HG02943 (cell line): ENCODE results near the gene ROCK1.
A peak's percentile ranks its signal among the peaks of the same experiment; 100 is the strongest.
"Not testable (repeated sequence)": the region's sequence is repeated elsewhere in the genome, so short reads cannot be mapped to it uniquely, and the experiment has no call there.

Experiments used
- ATAC-seq: cut with Tn5 transposase; IDR thresholded peaks from one replicate; pipeline ENCODE4 v1.9.1; 2021; ENCODE audit warnings: mild to moderate bottlenecking, low read depth, moderate library complexity; ENCODE audit not compliant: unreplicated experiment

ROCK1 gene

DNA sequence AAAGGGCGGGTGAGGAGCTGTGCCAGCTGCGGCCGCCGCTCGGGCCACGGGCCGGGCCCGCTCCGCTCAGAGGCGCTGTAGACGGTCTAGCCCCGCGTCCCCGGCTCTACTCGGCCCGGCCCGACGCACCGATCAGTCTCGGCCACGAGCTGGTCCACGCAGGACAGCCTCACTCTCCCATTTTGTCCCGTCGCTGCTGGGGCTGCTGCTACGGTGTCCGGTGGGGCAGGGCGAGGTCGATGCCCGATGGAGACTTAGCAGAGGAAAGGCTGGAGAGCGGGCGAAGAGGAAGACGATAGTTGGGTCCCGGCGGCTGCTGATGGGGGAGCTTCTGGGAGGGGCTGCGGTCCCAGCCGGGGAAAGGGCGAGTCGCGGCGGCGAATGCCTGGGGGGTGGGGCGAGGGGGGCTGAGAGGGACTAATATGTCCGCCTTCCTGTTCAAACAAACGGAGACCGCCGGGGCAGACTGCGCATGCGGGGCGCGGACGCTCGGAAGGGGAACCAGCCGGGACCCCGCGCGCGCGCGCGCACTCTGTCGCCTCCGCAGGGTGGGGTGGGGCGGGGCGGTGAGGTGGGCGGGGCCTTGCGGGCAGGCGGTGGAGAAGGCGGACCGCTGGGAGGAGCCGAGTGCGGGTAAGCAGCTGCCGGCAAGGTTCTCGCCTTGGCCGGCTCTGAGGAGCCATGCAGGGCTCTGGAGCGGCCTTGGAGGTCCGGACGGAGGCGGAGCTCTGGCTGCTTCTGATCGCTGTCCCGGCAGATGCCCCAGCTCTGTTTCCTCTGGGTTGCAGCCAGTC is at the start of gene ROCK1:
Gene ROCK1 (minus strand): TSS at position 468 of the 794 bp plus-strand sequence. CDS start 903 bp downstream, outside the sequence.
- ATAC-seq, result peak; percentile 92

DNA sequence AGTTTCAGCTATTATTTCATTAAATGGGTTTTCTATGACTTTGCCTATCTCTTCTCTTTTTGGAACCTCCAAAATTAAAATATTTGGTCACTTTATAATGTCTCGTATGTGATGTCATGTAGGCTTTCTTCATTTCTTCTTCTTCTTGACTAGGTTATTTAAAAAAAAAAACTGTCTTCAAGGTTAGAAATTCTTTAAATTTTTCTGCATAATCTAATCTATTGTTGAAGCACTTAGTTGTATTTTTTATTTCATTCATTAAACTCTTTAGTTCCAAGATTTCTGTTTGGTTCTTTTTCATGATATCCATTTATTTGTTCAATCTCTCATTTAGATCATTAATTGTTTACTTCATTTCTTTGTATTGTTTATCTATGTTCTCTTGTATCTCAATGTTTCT is 43.8 kb upstream of the ROCK1 start:
- ATAC-seq, result no peak

DNA sequence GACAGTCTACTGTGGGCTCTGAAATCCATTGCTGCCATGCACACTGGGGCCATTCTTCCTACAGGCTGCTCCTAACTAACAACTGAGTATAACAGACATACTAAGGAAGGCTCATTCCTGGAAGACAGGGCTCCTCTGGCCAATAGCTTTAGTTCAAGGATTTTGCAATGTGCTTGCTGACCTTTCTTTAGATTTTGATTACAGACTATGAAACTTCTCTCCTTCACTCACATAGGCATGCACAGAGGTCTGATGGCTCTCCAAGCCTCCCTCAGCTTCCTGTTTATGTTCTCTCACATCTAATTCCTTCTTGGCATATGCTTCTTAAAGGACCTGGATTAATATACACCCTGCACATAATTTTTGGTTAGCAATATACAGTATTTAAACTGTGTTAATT is 34.4 kb upstream of the ROCK1 start:
- no peak for ATAC-seq

DNA sequence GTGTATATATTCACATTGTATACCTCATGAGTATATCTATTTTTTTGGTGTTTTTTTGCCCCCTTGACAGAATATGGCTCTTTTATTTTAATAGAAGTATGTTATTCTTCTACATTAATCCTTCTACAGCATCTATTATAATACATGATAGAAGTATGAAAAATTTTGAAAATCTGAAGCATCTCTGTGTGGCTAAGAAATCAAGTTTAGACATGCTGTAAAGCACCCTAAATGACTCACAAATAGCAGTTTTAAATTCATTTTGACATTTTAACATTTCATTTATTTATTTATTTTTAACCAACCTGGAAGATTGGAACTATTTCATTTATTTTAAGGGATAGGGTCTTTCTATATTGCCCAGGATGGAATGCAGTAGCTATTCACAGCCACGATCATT is 33.8 kb upstream of the ROCK1 start:
- no peak for ATAC-seq

DNA sequence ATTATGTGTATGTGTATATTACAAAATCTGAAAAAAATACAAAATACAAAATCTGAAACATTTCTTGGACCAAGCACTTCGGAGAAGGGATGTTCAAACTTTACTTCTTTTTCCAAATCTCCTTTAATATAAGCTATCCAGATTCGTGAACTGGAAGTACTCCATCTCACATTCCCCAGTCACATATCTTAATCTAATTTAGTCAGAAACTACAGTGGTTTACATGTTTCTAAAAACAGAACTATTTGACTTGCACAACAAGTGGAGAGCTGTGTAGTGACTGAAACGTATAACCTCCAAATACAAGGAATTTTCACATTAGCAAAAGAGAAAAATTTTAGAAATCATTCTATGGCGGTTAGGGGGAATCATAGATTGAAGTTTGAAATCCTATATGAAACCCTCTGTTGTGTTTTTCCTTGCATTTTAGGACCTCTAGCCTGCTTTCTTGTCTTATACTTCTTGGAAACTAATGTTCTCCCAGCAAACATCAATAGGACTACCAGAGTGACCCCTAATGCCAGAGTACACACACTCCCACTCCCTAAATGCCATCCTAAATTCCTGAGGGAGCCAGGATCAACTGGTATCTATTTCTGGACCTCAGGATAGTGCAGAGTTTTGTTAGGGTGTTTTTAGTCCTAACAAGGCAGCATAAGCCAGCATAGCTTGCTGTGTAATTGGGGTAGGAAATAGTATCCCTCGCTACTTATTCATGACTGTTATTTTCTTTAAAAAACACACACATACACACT is 30.2 kb upstream of the ROCK1 start:
- ATAC-seq, result no peak

DNA sequence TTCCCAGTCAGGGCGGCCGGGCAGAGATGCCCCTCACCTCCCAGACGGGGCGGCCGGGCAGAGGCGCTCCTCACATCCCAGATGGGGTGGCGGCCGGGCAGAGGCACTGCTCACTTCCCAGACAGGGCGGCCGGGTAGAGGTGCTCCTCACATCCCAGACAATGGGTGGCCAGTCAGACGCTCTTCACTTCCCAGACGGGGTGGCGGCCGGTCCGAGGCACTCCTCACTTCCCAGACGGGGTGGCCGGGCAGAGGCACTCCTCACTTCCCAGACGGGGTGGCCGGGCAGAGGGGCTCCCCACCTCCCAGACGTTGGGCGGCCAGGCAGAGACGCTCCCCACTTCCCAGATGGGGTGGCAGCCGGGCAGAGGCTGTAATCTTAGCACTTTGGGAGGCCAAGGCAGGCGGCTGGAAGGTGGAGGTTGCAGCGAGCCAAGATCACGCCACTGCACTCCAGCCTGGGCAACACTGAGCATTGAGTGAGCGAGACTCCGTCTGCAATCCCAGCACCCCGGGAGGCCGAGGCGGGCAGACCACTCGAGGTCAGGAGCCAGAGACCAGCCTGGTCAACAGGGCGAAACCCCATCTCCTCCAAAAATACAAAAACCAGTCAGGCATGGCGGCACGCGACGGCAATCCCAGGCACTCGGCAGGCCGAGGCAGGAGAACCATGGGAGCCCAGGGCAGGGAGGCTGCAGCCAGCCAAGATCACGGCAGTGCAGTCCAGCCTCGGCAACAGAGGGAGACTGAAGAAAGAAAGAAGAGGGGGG is 26.3 kb upstream of the ROCK1 start:
- ATAC-seq, result not testable (repeated sequence)

DNA sequence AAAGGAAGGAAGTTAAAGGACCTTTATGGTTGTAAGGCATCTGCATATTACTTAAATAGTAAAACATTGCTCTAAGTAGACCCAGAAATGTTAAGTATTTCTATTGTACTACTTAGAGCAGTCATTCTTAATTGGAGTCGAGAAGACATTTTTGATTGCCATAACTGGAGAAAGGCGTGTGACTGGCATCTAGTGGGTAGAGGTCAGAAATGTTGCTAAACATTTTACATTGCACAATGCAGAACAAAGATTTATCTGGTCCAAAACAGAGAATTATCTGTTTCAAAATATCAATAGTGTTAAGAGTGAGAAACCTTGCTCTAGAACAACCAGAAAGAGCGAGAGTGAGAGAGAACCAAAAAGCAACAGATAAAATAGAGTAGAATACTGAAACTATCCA is 23.3 kb upstream of the ROCK1 start:
- ATAC-seq, result no peak

DNA sequence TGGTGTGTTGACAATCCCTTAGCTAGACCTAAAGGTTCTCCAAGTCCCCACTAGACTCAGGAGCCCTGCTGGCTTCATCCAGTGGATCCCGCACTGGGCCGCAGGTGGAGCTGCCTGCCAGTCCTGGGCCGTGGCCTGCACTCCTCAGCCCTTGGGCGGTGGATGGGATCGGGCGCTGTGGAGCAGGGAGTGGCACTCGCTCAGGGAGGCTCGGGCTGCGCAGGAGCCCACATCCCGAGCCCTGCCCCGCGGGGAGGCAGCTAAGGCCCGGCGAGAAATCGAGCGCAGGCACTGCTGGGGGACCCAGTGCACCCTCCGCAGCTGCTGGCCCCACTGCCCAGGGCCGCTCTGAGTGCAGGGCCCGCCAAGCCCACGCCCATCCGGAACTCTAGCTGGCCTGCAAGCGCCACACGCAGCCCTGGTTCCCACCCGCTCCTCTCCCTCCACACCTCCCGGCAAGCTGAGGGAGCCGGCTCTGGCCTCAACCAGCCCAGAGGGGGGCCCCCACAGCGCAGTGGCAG is 20.8 kb upstream of the ROCK1 start:
- ATAC-seq, result no peak

DNA sequence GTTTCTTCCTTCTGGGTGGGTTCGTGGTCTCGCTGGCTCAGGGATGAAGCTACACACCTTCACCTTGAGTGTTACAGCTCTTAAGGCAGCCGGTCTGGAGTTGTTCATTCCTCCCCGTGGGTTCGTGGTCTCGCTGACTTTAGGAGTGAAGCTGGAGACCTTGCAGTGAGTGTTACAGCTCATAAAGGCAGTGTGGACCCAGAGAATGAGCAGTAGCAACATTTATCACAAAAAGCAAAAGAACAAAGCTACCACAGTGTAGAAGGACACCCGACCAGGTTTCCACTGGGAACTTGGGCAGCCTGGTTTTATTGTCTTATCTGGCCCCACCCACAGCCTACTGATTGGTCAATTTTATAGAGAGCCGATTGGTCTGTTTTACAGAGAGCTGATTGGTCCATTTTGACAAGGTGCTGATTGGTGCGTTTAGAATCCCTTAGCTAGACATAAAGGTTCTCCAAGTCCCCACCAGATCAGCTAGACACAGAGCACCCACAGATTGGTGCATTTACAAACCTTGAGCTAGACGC is 20.1 kb upstream of the ROCK1 start:
- ATAC-seq, result no peak

DNA sequence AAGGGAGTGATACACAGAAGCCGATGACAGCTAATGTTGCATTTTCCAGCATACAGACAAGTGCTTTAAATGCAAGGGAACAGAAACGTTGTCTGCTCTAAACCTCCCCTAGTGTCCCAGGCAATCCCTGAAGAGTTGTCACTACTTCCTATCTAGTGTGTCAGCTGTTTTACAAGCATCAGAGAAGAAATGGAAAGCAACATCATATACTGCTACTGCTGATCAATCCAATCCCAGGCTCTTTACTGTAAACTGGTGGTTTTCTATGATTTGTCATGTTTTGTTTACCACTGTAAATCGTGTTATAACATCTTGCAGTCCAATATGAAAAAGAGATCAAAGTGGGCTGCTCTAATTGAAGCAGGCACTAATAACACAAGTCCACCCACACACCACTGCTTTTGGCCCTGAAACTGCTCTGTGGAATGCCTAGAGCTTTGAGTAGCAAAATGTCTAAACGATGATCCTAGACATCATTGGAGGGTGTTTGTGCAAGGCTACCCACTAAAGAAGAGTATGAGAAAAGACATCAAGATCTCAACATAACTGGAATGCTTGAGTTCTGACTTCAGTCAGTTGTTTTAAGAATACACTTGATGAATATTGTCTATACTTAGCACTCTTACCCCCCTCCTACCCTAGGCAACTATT is 18.1 kb upstream of the ROCK1 start:
- no peak for ATAC-seq

DNA sequence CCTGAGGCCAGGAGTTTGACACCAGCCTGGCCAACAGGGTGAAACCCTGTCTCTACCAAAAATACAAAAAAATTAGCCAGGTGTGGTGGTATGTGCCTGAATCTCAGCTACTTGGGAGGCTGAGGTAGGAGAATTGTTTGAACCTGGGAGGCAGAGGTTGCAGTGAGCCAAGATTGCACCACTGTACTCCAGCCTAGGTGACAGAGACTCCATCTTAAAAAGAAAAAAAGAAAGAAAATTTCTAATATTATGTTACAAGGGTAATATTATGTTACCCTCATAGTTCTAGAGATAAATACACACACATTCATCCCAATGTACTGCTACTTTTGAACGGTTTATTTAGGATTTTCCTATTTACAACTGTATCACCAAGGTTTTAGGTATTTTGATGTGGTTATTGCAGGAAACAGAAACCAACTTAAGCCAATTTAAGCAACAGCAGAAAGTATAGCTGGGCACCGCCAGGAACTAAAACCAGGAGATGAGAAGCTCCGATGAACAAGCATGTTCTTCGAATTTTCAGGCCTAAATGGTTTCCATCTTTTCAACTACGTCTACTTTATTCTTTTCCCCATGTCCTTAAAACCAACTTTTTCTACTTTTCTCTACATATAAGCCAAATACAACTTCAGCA is 11.8 kb upstream of the ROCK1 start:
- no peak for ATAC-seq

DNA sequence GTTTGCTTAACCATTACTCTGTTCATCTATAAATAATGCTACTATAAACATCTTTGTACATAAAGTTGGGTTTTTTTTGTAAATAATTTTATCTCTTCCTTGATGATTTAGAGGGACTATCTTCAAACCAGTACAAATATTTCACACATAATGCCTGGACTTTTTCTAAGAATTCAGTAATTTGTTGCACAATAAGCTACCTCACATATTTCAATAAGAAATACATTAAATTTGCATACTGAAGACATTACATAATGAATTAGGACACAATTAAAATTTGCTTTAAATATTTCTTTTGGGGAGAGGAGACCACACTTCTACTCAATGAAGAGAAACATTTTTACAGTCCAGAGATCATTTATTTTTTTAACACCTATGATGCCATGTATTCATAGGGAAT is 7.2 kb upstream of the ROCK1 start:
- ATAC-seq, result no peak

DNA sequence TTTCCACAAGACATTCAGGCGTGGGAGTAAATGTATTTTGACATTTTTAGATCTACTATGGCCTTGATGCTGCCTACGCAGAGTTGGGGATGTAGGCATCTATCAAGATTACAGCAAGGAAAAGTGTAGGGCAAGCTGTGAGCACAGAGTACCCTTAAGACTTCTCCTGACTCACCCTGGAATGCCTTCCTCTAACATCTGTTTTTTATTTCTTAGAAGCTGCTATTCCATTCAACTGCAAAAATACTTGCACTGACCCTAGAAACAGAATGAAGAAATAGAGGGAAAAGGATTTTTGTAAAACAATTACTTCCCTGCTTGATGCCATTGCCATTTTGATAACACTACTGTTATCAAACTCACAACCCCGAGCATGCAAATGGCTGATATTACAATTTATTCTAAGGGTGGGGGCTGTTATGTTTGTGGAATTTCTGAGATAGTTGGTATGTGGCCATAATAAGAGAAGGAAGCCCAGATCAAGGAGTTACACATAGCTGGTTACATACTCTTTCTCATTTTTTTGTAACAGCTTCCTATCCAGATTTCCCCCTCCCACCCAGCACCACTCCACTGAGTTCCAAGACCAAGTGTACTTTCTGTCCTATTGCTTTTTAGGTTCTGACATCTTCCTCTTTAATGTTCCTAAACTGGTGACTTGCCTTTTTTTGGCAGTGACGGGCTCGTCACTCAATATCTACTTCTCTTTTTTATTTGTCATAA is 6.0 kb upstream of the ROCK1 start:
- ATAC-seq, result no peak

DNA sequence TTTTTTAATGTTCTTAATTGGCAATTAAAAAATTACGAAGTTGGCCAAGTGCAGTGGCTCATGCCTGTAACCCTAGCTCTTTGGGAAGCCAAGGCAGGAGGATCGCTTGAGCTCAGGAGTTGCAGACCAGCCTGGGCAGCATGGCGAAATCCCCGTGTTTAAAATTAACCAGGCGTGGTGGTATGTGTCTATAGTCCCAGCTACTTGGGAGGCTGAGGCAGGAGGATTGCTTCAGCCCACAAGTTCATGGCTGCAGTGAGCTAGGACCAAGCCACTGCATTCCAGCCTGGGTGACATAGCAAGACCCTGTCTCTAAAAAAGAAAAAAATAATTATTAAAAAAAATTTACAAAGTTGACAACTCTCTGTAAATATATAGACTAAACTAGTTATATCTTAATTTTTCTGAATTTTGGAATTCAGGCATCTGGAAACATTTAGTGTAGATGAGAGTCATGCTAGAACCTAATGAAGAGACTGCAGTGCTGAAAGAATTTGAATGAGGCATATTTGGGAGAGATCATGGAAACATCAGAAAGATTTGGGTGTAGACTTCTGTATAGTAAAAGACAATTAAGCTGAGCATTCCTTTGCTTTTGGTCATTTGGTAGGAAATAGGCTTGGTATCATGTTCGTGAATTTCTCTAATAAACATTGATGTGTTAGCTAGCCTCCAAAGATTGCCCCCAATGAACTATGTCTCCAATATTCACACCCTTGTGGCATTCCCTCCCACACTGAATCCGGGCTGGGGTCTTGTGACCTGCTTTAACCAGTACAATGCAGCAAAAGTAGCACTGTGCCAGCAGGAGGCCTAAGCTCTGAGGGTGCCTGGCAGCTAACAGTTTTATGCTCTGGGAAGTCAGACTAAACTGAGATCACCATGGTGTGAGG is 4.2 kb upstream of the ROCK1 start:
- ATAC-seq, result no peak

DNA sequence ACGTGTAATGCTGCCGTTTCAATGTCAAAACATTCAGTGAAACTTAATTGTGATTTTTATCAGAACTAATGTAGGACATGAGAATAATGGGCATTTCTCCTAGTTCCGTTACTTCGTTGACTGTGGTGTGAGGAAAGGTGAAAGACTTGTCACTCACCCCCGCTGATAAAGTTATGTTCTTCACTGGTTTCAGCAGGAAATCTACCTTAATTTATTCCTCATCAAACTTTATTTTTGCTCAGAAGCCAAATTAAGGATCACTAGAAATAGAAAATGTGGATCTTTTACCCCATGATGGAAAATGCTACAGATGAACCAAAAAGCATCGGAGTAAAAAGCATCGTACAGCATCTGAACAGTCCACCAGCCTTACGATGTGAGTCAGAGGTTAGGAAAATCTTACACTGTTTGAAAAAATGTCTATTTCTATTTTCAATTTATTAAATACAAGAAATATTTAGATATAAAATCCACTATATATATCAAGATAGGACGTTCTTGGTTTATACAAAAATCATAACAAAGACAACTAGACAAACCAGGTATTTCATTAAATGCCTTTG is 1.0 kb upstream of the ROCK1 start:
- no peak for ATAC-seq

DNA sequence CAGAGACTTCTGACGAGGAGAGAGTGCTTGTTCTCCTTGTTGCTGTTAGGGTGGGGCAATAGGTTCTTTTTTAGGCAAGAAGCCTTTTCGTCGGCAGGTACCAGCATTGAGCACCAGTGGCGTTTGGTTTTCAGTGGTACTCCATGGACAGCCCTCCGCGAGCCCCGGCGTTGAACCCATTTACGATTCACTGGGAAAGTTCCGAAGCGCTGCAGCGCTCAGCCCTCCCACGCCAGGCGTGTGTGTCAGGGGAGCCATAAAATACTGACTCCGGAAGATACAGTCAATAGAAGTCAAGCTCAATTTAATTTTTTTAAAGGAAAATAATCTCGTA is 494 bp upstream of the ROCK1 start:
- ATAC-seq, result no peak

DNA sequence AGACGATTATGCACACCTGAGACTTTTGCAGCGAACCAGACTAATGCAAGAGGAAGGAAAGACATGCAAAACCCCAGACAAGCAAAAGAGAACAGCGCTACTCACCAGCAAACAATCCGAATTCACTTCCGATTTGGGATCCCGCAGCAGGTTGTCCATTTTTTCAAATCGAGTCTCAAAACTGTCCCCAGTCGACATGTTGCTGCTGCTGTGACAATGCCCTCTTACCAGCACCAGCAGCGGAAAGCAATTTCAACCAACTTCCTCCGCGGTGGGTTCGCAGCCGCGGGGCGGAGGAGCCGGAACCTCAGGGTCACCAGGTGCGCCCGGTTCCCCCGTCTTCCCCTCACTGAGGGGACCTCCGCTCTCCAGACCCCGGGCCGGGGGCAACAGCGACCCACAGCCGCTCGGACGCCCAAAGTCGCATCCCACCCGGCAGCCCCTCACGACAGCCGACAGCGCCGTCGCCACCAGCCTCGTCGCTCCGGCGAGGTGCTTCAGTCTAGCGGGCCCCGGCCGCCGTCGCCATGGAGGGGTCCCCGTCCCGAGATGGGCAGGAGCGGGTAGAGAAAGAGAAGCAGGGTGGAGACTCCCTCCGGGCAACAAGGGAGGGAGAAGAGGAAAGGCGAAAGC is 784 bp downstream of the ROCK1 start:
- peak; percentile 28 for ATAC-seq
